Measurements from ENCODE around the gene SF3A2.

DNA sequence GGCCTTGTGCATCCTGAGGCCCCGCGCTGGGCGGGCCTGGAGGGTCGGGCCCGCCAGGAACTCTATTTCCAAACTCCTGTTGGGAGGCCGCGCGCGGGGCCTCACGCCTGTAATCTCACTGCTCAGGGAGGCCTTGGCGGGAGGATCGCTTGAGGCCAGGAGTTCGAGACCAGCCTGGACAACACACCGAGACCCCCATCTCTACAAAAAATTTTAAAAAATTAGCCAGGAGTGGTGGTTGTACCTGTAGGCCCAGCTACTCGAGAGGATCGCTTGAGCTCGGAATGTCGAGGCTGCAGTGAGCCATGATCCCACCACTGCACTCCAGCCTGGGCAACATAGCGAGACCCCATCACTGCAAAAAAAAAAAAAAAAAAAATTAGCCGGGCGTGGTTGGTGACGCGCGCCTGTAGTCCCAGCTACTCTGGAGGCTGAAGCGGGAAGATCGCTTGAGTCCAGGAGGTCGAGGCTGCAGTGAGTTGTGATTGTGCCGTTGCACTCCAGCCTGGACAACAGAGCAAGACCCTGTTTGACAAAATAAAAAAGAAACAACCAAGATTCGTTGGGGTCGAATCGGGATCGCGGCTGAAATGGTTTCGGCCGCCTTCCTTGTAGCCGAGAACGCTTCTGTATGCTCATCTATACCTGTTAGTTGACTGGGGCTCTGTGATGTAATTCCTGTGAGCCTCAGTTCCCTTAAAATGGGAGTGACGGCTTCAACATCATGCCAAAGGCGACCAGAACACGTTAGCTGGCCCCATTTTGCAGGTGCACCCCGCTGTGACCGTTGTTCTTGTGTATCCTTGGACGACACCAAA lies 636 bp downstream of the SF3A2 start:
- TF ChIP-seq, protein P1, sequence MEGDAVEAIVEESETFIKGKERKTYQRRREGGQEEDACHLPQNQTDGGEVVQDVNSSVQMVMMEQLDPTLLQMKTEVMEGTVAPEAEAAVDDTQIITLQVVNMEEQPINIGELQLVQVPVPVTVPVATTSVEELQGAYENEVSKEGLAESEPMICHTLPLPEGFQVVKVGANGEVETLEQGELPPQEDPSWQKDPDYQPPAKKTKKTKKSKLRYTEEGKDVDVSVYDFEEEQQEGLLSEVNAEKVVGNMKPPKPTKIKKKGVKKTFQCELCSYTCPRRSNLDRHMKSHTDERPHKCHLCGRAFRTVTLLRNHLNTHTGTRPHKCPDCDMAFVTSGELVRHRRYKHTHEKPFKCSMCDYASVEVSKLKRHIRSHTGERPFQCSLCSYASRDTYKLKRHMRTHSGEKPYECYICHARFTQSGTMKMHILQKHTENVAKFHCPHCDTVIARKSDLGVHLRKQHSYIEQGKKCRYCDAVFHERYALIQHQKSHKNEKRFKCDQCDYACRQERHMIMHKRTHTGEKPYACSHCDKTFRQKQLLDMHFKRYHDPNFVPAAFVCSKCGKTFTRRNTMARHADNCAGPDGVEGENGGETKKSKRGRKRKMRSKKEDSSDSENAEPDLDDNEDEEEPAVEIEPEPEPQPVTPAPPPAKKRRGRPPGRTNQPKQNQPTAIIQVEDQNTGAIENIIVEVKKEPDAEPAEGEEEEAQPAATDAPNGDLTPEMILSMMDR (IDR thresholded peaks at IDR 0.05), result no peak
- TF ChIP-seq POLR2AphosphoS5 (IDR thresholded peaks at IDR 0.05) (no peak), POLR2A (IDR thresholded peaks at IDR 0.05) (no peak)

Data from sigmoid colon (tissue), 4 donors.